ENCODE data around the gene PHYKPL.

GRCh38 chr5:178238313-178238635 lies 5.7 kb upstream of the PHYKPL start:
- TF ChIP-seq CHD1 (IDR thresholded peaks at IDR 0.05; ENCODE audit: low read depth, low read length), result no peak
- TF ChIP-seq POLR2A (IDR thresholded peaks at IDR 0.05; ENCODE audit: low read depth, low read length), result no peak
- no peak for TF ChIP-seq RAD21 (IDR thresholded peaks at IDR 0.05; ENCODE audit: low read length)
- TF ChIP-seq CTCF (conservative IDR thresholded peaks at IDR 0.05; ENCODE audit: low read depth, low read length), result no peak
- TF ChIP-seq ELK1 (IDR thresholded peaks at IDR 0.05; ENCODE audit: borderline replicate concordance, low read depth, low read length), result no peak
- no peak for TF ChIP-seq SMC3 (IDR thresholded peaks at IDR 0.05; ENCODE audit: low read depth, low read length)
- TF ChIP-seq USF2 (IDR thresholded peaks at IDR 0.05; ENCODE audit: low read depth, low read length), result no peak
- TF ChIP-seq RFX5 (IDR thresholded peaks at IDR 0.05; ENCODE audit: low read depth, low read length), result no peak
- no peak for TF ChIP-seq RCOR1 (IDR thresholded peaks at IDR 0.05; ENCODE audit: insufficient replicate concordance, low read length)
- no peak for TF ChIP-seq MAZ (IDR thresholded peaks at IDR 0.05; ENCODE audit: borderline replicate concordance, low read depth, low read length)

All from IMR-90 (cell line).